Type B pancreatic cell (in vitro differentiated cells): ENCODE data around the gene PACRG. TPM values are rescaled to one million over a fixed set of nuclear protein-coding genes. Genes with fewer than 3 reads are reported as not detected.
"Not testable (repeated sequence)": the region's sequence is repeated elsewhere in the genome, so short reads cannot be mapped to it uniquely, and the experiment has no call there.

Source experiments
- DNase-seq: peaks from one replicate; pipeline ENCODE4 v3.0.0; 2021; ENCODE audit warnings: mixed read lengths; ENCODE audit not compliant: unreplicated experiment; ENCODE audit errors: extremely low spot score
- H3K27ac Mint-ChIP-seq: 2 replicates; pipeline ENCODE4 v1.8.0; 2021; ENCODE audit warnings: mild to moderate bottlenecking, mixed read lengths
- H3K27me3 Mint-ChIP-seq: 2 replicates; pipeline ENCODE4 v1.8.0; 2021; ENCODE audit warnings: mixed read lengths
- H3K36me3 Mint-ChIP-seq: 2 replicates; pipeline ENCODE4 v1.8.0; 2021; ENCODE audit warnings: mixed read lengths
- H3K4me1 Mint-ChIP-seq: one replicate; pipeline ENCODE4 v1.8.0; 2021; ENCODE audit warnings: mixed read lengths; ENCODE audit not compliant: unreplicated experiment
- H3K4me3 Mint-ChIP-seq: 2 replicates; pipeline ENCODE4 v1.8.0; 2021; ENCODE audit warnings: mild to moderate bottlenecking, mixed read lengths
- H3K9me3 Mint-ChIP-seq: 2 replicates; pipeline ENCODE4 v1.8.0; 2021; ENCODE audit warnings: mixed read lengths
- long read RNA-seq: library from polyadenylated mRNA; unstranded; transcript quantifications from one replicate; pipeline ENCODE4 v2.0.0, GENCODE V29; 2020
- total RNA-seq: library from RNA; stranded (reverse); gene quantifications from 2 replicates; pipeline ENCODE4 v1.2.1, GENCODE V29; 2021; ENCODE audit warnings: low replicate concordance
- TF ChIP-seq, protein P1 (sequence below): fragments of 200-600 bp; sonication (generic); conservative IDR thresholded peaks from 2 replicates; pipeline ENCODE4 v1.5.0; 2021; ENCODE audit warnings: antibody characterized with exemption, mild to moderate bottlenecking

The PACRG gene
- total RNA-seq = 1.6 and 5.6 TPM in 2 replicates
- long read RNA-seq, partial matches to known transcripts = 0 of 1 reads
- long read RNA-seq, other reads (novel, unspliced or antisense) = 1 of 1 reads

DNA sequence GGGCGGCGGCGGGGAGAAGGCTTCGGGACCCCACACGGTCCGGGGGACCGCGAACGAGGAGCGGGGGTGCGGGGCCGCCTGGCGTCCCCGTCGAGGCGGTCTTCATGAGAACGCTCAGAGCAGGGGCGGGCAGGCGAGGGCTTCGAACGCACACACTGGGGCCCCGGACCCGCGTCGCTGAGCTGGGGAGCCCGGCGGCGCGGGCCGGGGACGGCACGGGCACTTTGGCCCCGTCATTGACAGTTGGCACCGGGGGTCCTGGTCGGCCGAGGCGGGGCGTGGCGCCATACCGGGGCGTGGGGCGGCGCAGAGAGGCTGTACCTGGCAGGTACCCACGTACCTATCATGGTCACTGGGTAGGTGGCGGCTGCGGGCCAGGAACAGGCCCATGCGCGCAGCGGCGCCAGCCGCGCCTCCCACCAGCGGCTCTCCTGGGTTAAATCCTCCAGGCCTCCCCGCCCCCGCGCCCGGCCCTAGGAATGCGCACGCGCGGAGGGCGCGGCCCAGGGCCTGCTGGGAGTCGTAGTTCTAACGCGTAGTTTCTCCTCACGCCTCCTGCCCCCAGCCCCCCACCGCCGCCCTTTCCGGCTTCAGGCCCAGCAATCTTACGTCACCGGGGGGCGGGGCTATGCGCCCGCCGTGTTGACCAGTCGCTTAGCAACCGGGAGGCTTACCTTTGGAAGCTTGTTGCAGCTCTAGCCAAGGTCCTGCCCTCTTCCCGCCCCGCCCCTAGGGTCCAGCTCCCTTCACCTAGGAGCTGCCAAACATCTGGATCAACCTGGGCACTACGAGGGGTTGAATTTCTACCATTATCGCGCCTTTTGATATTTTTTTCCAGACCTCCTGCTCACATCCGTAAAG lies at the start of gene PACRG, which contains the start of gene PRKN:
Gene PACRG, plus strand, starts transcription at position 653 of the 861 bp plus-strand sequence.
Gene PRKN, minus strand, starts transcription at position 445 of the 861 bp plus-strand sequence.
- no peaks in the 10 kb centered on the region for H3K36me3 Mint-ChIP-seq
- peaks cover 17% of the 10 kb centered on the region for H3K4me1 Mint-ChIP-seq
- DNase-seq = peak; percentile 99

DNA sequence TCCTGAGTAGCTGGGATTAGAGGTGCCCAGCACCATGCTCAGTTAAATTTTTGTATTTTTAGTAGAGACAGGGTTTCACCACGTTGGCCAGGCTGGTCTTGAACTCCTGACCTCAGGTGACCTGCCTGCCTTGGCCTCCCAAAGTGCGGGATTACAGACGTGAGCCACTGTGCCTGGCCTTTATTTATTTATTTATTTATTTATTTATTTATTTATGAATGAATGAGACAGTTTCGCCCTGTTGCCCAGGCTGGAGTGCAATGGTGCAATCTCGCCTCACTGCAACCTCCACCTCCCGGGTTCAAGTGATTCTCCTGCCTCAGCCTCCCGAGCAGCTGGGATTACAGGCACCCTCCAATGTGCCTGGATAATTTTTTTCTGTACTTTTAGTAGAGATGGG lies 48.9 kb upstream of the PACRG start:
- not testable (repeated sequence) for H3K27ac Mint-ChIP-seq, H3K27me3 Mint-ChIP-seq, H3K9me3 Mint-ChIP-seq, DNase-seq, H3K4me1 Mint-ChIP-seq, H3K4me3 Mint-ChIP-seq, H3K36me3 Mint-ChIP-seq

More for the DNA sequence above, at the start of gene PACRG, which contains the start of gene PRKN:
- Mint-ChIP-seq H3K27me3 (no peaks in the 10 kb centered on the region), H3K4me3 (peak within 1 kb of the TSS; percentile 98), H3K9me3 (no peaks in the 10 kb centered on the region), H3K27ac (peak within 1 kb of the TSS; percentile 95)
- TF ChIP-seq, protein P1, sequence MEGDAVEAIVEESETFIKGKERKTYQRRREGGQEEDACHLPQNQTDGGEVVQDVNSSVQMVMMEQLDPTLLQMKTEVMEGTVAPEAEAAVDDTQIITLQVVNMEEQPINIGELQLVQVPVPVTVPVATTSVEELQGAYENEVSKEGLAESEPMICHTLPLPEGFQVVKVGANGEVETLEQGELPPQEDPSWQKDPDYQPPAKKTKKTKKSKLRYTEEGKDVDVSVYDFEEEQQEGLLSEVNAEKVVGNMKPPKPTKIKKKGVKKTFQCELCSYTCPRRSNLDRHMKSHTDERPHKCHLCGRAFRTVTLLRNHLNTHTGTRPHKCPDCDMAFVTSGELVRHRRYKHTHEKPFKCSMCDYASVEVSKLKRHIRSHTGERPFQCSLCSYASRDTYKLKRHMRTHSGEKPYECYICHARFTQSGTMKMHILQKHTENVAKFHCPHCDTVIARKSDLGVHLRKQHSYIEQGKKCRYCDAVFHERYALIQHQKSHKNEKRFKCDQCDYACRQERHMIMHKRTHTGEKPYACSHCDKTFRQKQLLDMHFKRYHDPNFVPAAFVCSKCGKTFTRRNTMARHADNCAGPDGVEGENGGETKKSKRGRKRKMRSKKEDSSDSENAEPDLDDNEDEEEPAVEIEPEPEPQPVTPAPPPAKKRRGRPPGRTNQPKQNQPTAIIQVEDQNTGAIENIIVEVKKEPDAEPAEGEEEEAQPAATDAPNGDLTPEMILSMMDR = no peak

DNA sequence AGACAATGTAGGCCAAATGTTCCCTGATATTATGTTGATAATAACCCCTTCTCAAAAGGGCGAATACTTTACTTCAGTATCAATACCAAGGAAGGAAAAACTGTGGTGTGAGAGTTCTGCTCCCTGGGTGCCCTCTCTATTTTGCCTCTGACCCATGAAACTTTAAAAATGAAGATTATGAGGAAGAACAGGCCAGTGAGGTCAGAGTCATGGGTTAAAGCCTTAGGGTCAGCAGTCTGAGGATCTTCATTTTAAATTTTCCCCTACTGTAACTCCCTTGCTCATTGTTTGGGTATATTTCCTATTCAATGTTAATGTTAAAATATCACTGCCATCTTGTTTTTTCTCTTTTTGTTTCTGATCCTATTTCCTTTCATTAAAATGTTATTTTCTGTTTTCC lies 48.1 kb upstream of the PACRG start:
- DNase-seq = no peak
- no peak overlapping the region for H3K27ac Mint-ChIP-seq
- no peak overlapping the region for H3K4me3 Mint-ChIP-seq
- TF ChIP-seq, protein P1 = no peak
- peaks cover 1% of the 10 kb centered on the region for H3K9me3 Mint-ChIP-seq
- no peaks in the 10 kb centered on the region for H3K4me1 Mint-ChIP-seq
- no peaks in the 10 kb centered on the region for H3K36me3 Mint-ChIP-seq
- no peaks in the 10 kb centered on the region for H3K27me3 Mint-ChIP-seq

DNA sequence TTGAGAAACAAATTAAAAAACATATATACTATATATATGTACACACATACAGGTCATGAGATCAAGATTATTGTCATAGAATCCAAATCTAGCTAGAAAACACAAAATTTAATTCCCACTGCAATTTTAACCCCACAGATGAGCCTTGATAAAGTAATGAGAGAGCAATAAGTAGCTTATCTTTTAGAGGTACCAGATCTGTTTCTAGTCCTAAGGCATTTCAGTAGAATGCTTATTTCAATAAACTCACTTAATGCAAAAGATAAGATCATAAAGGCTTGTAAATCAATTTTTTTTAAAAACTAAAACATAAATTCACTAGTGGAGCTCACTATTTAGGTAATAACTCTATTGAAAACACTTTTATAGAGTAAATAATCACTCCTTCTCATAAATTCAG lies 47.4 kb upstream of the PACRG start:
- H3K36me3 Mint-ChIP-seq = no peaks in the 10 kb centered on the region
- TF ChIP-seq, protein P1 = no peak
- no peak overlapping the region for H3K4me3 Mint-ChIP-seq
- H3K27me3 Mint-ChIP-seq = no peaks in the 10 kb centered on the region
- DNase-seq = no peak
- no peaks in the 10 kb centered on the region for H3K4me1 Mint-ChIP-seq
- no peaks in the 10 kb centered on the region for H3K9me3 Mint-ChIP-seq
- no peak overlapping the region for H3K27ac Mint-ChIP-seq

DNA sequence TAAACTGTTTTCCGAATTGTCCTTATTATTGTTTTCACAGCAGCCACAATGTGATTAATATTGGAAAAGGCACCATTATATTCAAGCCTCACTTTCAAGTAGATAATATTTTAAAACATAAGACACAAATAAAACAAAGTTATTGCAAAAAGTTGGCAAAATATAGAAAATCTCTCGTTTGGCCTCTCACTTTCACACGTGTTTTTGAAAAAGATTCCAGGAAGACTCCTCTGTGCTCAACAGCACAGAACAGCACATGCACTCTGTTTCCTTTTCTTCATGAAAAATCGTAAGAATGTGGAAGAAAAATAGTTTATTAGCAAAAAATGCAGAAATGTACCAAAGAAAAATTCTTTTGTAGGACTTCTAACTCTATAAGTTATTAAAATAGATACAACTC lies 46.9 kb upstream of the PACRG start:
- Mint-ChIP-seq H3K4me3 (no peak overlapping the region), H3K4me1 (no peaks in the 10 kb centered on the region)

More for the DNA sequence above, 46.9 kb upstream of the PACRG start:
- Mint-ChIP-seq H3K9me3 (no peaks in the 10 kb centered on the region), H3K27ac (no peak overlapping the region), H3K36me3 (no peaks in the 10 kb centered on the region), H3K27me3 (no peaks in the 10 kb centered on the region)
- TF ChIP-seq, protein P1 = no peak
- DNase-seq = no peak
